ENCODE data around the gene ARL16. TPM values are rescaled to one million over a fixed set of nuclear protein-coding genes. Genes with fewer than 3 reads are reported as not detected.

ARL16 gene
- polyA plus RNA-seq, 2 of the 4 experiments (the other 2 are of a cell fraction): 45.2 to 53.6 TPM

- Histone ChIP-seq H3K4me2 (no peak overlapping the region), H3K4me3 (no peak overlapping the region), H3K9me3 (no peaks in the 10 kb centered on the region), H3K27ac (no peak overlapping the region), H3K4me1 (peaks cover 11% of the 10 kb centered on the region)
- FAIRE-seq: no peak
- TF ChIP-seq HMGXB4 (CRISPR knock-in tag; IDR thresholded peaks at IDR 0.05; ENCODE audit: borderline replicate concordance) (no peak), ZC3H11A (IDR thresholded peaks at IDR 0.05) (no peak), NPAS2 (CRISPR knock-in tag; IDR thresholded peaks at IDR 0.05; ENCODE audit: borderline replicate concordance) (no peak), PHF8 (IDR thresholded peaks at IDR 0.05; ENCODE audit: borderline replicate concordance, low read depth) (no peak), HES2 (IDR thresholded peaks at IDR 0.05) (no peak), FOSB (CRISPR knock-in tag; IDR thresholded peaks at IDR 0.05) (no peak), BCL3 (IDR thresholded peaks at IDR 0.05) (no peak), RARB (CRISPR knock-in tag; IDR thresholded peaks at IDR 0.05) (no peak), SMC3 (IDR thresholded peaks at IDR 0.05) (no peak), HEYL (CRISPR knock-in tag; IDR thresholded peaks at IDR 0.05) (no peak), TFCP2L1 (CRISPR knock-in tag; IDR thresholded peaks at IDR 0.05) (no peak), MAZ (IDR thresholded peaks at IDR 0.05; ENCODE audit: borderline replicate concordance, low read depth, low read length) (no peak), POLR2A (IDR thresholded peaks at IDR 0.05; ENCODE audit: low read length) (no peak)
- DNase-seq (ENCODE audit: low read depth in 1 of 2, low spot score in 1 of 2): no peak
- CTCF ChIA-PET: no interaction called here
- POLR2A ChIA-PET: no interaction called here
- 95% methylated on average over 14 of the region's 14 CpGs for WGBS (ENCODE audit: missing lambda C conversion rate)
- no peak for ATAC-seq
These were observed 5.0 kb upstream of the ARL16 start for GRCh38 chr17:81688616-81689015.

- Histone ChIP-seq H3K27ac (no peak overlapping the region), H3K4me3 (no peak overlapping the region), H3K4me1 (peaks cover 11% of the 10 kb centered on the region), H3K4me2 (no peak overlapping the region), H3K9me3 (no peaks in the 10 kb centered on the region)
- POLR2A ChIA-PET: no interaction called here
- ATAC-seq: no peak
- CTCF ChIA-PET: interaction anchor here (1.2 to 1.5 kb wide), 4 partner anchors 8 to 169 kb away, joined by 3 to 6 read pairs (median 5); no protein-coding TSS in a partner anchor
- no peak for DNase-seq (ENCODE audit: low read depth in 1 of 2, low spot score in 1 of 2)
- FAIRE-seq: no peak
- 90% methylated on average over 41 of the region's 41 CpGs for WGBS (ENCODE audit: missing lambda C conversion rate)
- TF ChIP-seq CTCF (IDR thresholded peaks at IDR 0.05) (no peak), EHMT2 (IDR thresholded peaks at IDR 0.05; ENCODE audit: low read depth) (no peak), FOSL2 (IDR thresholded peaks at IDR 0.05) (no peak), FOSL2 (CRISPR knock-in tag; IDR thresholded peaks at IDR 0.05) (no peak), JUNB (IDR thresholded peaks at IDR 0.05) (no peak), POLR2AphosphoS2 (conservative IDR thresholded peaks at IDR 0.05; ENCODE audit: low read length) (no peak), HOXB13 (CRISPR knock-in tag; IDR thresholded peaks at IDR 0.05; ENCODE audit: low read depth) (no peak), HEYL (CRISPR knock-in tag; IDR thresholded peaks at IDR 0.05) (no peak), JUN (IDR thresholded peaks at IDR 0.05) (no peak), POLR2A (IDR thresholded peaks at IDR 0.05; ENCODE audit: low read length) (no peak), MAFK (IDR thresholded peaks at IDR 0.05; ENCODE audit: partially characterized antibody) (no peak), CEBPB (IDR thresholded peaks at IDR 0.05) (no peak), ZNF302 (CRISPR knock-in tag; IDR thresholded peaks at IDR 0.05) (no peak), REST (IDR thresholded peaks at IDR 0.05) (no peak), TFCP2L1 (CRISPR knock-in tag; IDR thresholded peaks at IDR 0.05) (no peak), NFE2L2 (conservative IDR thresholded peaks at IDR 0.05; ENCODE audit: low read length) (no peak), ELK1 (IDR thresholded peaks at IDR 0.05; ENCODE audit: low read depth, low read length) (no peak), EP300 (IDR thresholded peaks at IDR 0.05) (no peak)
These were observed 4.4 kb upstream of the ARL16 start for GRCh38 chr17:81687770-81688541.
